Gastrocnemius medialis (tissue), 4 donors: ENCODE data around the gene TBC1D8.

ENCODE experiments used
- POLR2A ChIP-seq, 2 donors: fragments of 450-650 bp; IDR thresholded peaks; one replicate each; pipeline ENCODE4 v1.6.1; 2017; ENCODE audit warnings: antibody characterized with exemption in 2 of 2, mild to moderate bottlenecking in 2 of 2, moderate library complexity in 2 of 2
- TF ChIP-seq, protein P1 (sequence below), 5 experiments: fragments of 450-650 bp in 3 of 5; fragments of 200-600 bp in 2 of 5; sonication (generic) in 2 of 5; IDR thresholded peaks in 4 of 5; conservative IDR thresholded peaks in 1 of 5; 1 replicate in 4 of 5; 2 replicates in 1 of 5; pipeline ENCODE4 v1.5.1; 2016 to 2019; ENCODE audit warnings: antibody characterized with exemption in 5 of 5, mild to moderate bottlenecking in 3 of 5, moderate library complexity in 3 of 5

DNA sequence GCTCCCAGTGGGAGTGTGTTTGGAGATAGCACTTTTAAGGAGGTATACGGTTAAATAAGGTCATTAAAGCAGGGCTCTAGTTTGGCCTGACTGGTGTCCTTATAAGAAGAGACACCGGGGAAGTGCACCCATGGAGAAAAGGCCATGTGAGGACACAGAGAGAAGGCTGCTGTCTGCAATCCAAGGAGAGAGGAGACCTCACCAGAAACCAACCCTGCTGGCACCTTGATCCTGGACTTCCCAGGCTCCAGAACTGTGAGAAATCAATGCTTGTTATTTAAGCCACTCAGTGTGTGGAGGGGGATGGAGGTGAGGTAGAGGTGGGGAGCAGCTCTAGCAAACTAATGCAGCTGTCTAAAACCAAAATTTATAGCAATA, 87.1 kb downstream of the TBC1D8 start:
- TF ChIP-seq, protein P1, sequence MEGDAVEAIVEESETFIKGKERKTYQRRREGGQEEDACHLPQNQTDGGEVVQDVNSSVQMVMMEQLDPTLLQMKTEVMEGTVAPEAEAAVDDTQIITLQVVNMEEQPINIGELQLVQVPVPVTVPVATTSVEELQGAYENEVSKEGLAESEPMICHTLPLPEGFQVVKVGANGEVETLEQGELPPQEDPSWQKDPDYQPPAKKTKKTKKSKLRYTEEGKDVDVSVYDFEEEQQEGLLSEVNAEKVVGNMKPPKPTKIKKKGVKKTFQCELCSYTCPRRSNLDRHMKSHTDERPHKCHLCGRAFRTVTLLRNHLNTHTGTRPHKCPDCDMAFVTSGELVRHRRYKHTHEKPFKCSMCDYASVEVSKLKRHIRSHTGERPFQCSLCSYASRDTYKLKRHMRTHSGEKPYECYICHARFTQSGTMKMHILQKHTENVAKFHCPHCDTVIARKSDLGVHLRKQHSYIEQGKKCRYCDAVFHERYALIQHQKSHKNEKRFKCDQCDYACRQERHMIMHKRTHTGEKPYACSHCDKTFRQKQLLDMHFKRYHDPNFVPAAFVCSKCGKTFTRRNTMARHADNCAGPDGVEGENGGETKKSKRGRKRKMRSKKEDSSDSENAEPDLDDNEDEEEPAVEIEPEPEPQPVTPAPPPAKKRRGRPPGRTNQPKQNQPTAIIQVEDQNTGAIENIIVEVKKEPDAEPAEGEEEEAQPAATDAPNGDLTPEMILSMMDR (IDR thresholded peaks at IDR 0.05 in 4 of 5, conservative IDR thresholded peaks at IDR 0.05 in 1 of 5): no peak
- TF ChIP-seq POLR2A (IDR thresholded peaks at IDR 0.05): no peak
